ENCODE results near the gene RAB1B. TPM values are rescaled to one million over a fixed set of nuclear protein-coding genes. Genes with fewer than 3 reads are reported as not detected.
"Not testable (repeated sequence)": the region's sequence is repeated elsewhere in the genome, so short reads cannot be mapped to it uniquely, and the experiment has no call there.

The RAB1B gene
- total RNA-seq, 2 donors from 2014 or later: 138 to 153 TPM

- DNase-seq (ENCODE audit: low spot score in 2 of 2): no peak
- Mint-ChIP-seq H3K27ac (no peak overlapping the region), H3K9me3 (no peaks in the 10 kb centered on the region), H3K36me3 (peaks cover 0 to 12% of the 10 kb centered on the region in 2 donors)
- no peak for ATAC-seq
These were observed 7.0 kb downstream of the RAB1B start for GRCh38 chr11:66275396-66275795.

GRCh38 chr11:66275984-66276612 is 7.7 kb downstream of the RAB1B start:
- Mint-ChIP-seq H3K36me3 (peaks cover 0 to 12% of the 10 kb centered on the region in 2 donors), H3K9me3 (no peaks in the 10 kb centered on the region), H3K27ac (no peak overlapping the region)
- DNase-seq (ENCODE audit: low spot score in 2 of 2): no peak
- no peak for ATAC-seq

- H3K36me3 Mint-ChIP-seq: peaks cover 0 to 12% of the 10 kb centered on the region in 2 donors
- ATAC-seq; H3K27ac Mint-ChIP-seq; H3K9me3 Mint-ChIP-seq; DNase-seq (ENCODE audit: low spot score in 2 of 2): not testable (repeated sequence)
These were observed 8.2 kb downstream of the RAB1B start for GRCh38 chr11:66276619-66277018.

- peak in 1 of 2 donors; percentile 52 for DNase-seq (ENCODE audit: low spot score in 2 of 2)
- not testable (repeated sequence) for H3K9me3 Mint-ChIP-seq, ATAC-seq, H3K27ac Mint-ChIP-seq
- peaks cover 0 to 12% of the 10 kb centered on the region in 2 donors for H3K36me3 Mint-ChIP-seq
These were observed 8.6 kb downstream of the RAB1B start for GRCh38 chr11:66277064-66277463.

GRCh38 chr11:66277471-66278362 is 9.3 kb downstream of the RAB1B start, which contains the start of gene CNIH2:
TSS of gene CNIH2 (plus strand) at chr11:66278175. CDS start at chr11:66278457, 282 bp downstream.
- peaks cover 0 to 8% of the 10 kb centered on the region in 2 donors for H3K36me3 Mint-ChIP-seq

GRCh38 chr11:66278363-66279091 is 10.1 kb downstream of the RAB1B start:
- peak in 1 of 2 donors; percentile 51 for DNase-seq (ENCODE audit: low spot score in 2 of 2)
- Mint-ChIP-seq H3K36me3 (peaks cover 0 to 5% of the 10 kb centered on the region in 2 donors), H3K9me3 (no peaks in the 10 kb centered on the region), H3K27ac (no peak overlapping the region)
- no peak for ATAC-seq

More at GRCh38 chr11:66277471-66278362, 9.3 kb downstream of the RAB1B start, which contains the start of gene CNIH2:
- Mint-ChIP-seq H3K9me3 (no peaks in the 10 kb centered on the region), H3K27ac (no peak within 1 kb of the TSS)
- ATAC-seq: peak; percentile 28 to 34
- peak; percentile 61 to 65 for DNase-seq (ENCODE audit: low spot score in 2 of 2)

GRCh38 chr11:66279092-66279734 is 10.8 kb downstream of the RAB1B start:
- no peak for DNase-seq (ENCODE audit: low spot score in 2 of 2)
- Mint-ChIP-seq H3K36me3 (peaks cover 0 to 2% of the 10 kb centered on the region in 2 donors), H3K27ac (peak overlapping the region; percentile 54 to 95), H3K9me3 (no peaks in the 10 kb centered on the region)
- no peak for ATAC-seq

- Mint-ChIP-seq H3K27ac (no peak overlapping the region), H3K36me3 (no peaks in the 10 kb centered on the region), H3K9me3 (no peaks in the 10 kb centered on the region)
- no peak for DNase-seq (ENCODE audit: low spot score in 2 of 2)
- ATAC-seq: no peak
These were observed 12.0 kb downstream of the RAB1B start for GRCh38 chr11:66280428-66280827.

GRCh38 chr11:66281001-66281400 is 12.6 kb downstream of the RAB1B start:
- Mint-ChIP-seq H3K27ac (peak overlapping the region in 1 of 2 donors; percentile 5), H3K36me3 (no peaks in the 10 kb centered on the region), H3K9me3 (no peaks in the 10 kb centered on the region)
- DNase-seq (ENCODE audit: low spot score in 2 of 2) (no peak), ATAC-seq (no peak)

- Mint-ChIP-seq H3K27ac (peak overlapping the region in 1 of 2 donors; percentile 85), H3K9me3 (no peaks in the 10 kb centered on the region), H3K36me3 (no peaks in the 10 kb centered on the region)
- no peak for DNase-seq (ENCODE audit: low spot score in 2 of 2)
- no peak for ATAC-seq
These were observed 13.5 kb downstream of the RAB1B start for GRCh38 chr11:66281776-66282467.

GRCh38 chr11:66282468-66283455 is 14.3 kb downstream of the RAB1B start:
- DNase-seq (ENCODE audit: low spot score in 2 of 2) (peak; percentile 97 to 100), ATAC-seq (peak; percentile 86 to 89)
- no peaks in the 10 kb centered on the region for H3K9me3 Mint-ChIP-seq
- H3K36me3 Mint-ChIP-seq: no peaks in the 10 kb centered on the region
- H3K27ac Mint-ChIP-seq: peak overlapping the region; percentile 72 to 85

GRCh38 chr11:66283461-66284105 is 15.1 kb downstream of the RAB1B start:
- Mint-ChIP-seq H3K27ac (peak overlapping the region in 1 of 2 donors; percentile 85), H3K36me3 (no peaks in the 10 kb centered on the region), H3K9me3 (no peaks in the 10 kb centered on the region)
- ATAC-seq (no peak), DNase-seq (ENCODE audit: low spot score in 2 of 2) (no peak)

GRCh38 chr11:66284526-66285078 is 16.2 kb downstream of the RAB1B start:
- DNase-seq (ENCODE audit: low spot score in 2 of 2) (no peak), ATAC-seq (no peak)
- Mint-ChIP-seq H3K27ac (no peak overlapping the region), H3K36me3 (no peaks in the 10 kb centered on the region), H3K9me3 (no peaks in the 10 kb centered on the region)

- DNase-seq (ENCODE audit: low spot score in 2 of 2) (no peak), ATAC-seq (no peak)
- H3K36me3 Mint-ChIP-seq: no peaks in the 10 kb centered on the region
- H3K27ac Mint-ChIP-seq: no peak overlapping the region
- H3K9me3 Mint-ChIP-seq: no peaks in the 10 kb centered on the region
These were observed 17.0 kb downstream of the RAB1B start for GRCh38 chr11:66285250-66285947.
